ENCODE data around the gene CDPF1.
"Not testable (repeated sequence)": the region's sequence is repeated elsewhere in the genome, so short reads cannot be mapped to it uniquely, and the experiment has no call there.

The CDPF1 gene

DNA sequence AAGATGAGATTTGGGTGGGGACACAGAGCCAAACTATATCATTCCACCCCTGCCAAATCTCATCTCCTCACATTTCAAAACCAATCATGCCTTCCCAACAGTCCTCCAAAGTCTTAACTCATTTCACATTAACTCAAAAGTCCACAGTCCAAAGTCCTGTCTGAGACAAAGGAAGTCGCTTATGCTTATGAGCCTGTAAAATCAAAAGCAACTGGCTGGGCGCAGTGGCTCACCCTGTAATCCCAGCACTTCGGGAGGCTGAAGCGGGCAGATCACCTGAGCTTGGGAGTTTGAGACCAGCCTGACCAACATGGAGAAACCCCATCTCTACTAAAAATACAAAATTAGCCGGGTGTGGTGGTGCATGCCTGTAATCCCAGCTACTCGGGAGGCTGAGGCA, 14.4 kb upstream of the CDPF1 start:
- in situ Hi-C loops (cut with HindIII; ENCODE audit: low pct_ligation_motif_present, low pct_unique_long_range_greater_than_20kb, low sequenced_read_pairs); DNase-seq: not testable (repeated sequence)

GRCh38 chr22:46263216-46263590, 13.1 kb upstream of the CDPF1 start, which contains the start of gene PKDREJ:
PKDREJ (minus strand) TSS chr22:46263343; CDS start chr22:46263322, 21 bp downstream.
- DNase-seq, result no peak
- in situ Hi-C loops (cut with HindIII; ENCODE audit: low pct_ligation_motif_present, low pct_unique_long_range_greater_than_20kb, low sequenced_read_pairs), result no loop called here

DNA sequence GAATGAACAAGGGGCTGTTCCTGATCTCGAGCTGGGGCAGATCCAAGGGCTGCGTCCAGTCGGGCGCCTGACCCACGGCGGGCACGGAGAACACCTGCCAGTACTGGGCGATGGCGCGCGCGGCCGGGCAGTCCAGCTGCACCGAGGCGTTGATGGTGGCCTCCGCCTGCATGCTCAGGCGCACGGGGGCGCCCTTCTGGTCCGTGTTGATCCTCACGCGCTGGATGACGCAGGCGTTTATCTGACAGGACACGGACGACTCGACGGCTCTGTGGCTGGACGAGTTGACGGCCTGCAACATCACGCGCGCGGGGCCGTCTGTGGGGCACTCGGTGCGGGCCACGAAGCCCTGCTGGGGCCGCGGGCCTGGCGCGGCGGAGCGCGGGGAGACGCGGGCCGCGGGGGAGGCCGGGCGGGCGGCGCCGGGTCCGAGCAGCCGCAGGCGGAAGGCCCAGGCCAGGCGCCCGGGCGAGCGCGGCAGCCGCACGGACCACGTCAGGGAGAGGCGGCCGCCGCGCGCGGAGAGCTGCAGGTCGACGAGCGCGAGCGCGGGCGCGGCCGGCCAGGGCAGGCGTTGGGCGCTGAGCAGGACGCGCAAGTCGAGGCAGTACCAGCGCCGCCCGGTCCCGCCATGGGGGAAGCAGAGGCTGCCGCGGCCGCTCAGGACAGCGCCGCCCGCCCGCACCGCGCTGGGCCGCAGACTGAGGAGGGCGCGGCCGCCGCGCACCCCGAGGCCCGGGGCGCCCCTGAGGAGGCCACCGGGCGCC, 12.5 kb upstream of the CDPF1 start:
- in situ Hi-C loops (cut with HindIII; ENCODE audit: low pct_ligation_motif_present, low pct_unique_long_range_greater_than_20kb, low sequenced_read_pairs), result no loop called here
- DNase-seq, result no peak

DNA sequence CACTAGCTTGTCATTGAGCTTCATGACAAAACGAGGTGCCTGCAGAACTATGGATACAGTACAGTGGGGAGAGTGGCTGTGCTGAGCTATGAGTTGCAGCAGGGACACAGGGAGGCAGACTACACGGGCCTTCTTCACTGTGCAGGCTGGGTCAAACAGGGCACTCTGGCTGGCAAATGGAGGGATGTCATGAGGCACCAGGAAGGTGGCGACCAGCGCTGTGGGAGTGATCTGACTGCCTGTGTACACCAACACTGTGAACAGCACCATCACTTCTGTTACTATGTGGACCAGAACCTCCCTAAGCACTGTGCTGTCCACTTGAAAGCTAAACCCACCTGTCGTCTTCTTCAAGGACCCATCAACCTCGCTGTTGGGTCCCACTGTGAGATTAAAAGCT, 9.9 kb upstream of the CDPF1 start:
- in situ Hi-C loops (cut with HindIII; ENCODE audit: low pct_ligation_motif_present, low pct_unique_long_range_greater_than_20kb, low sequenced_read_pairs), result no loop called here
- no peak for DNase-seq

GRCh38 chr22:46259374-46259773, 9.3 kb upstream of the CDPF1 start:
- no peak for DNase-seq
- in situ Hi-C loops (cut with HindIII; ENCODE audit: low pct_ligation_motif_present, low pct_unique_long_range_greater_than_20kb, low sequenced_read_pairs), result no loop called here

DNA sequence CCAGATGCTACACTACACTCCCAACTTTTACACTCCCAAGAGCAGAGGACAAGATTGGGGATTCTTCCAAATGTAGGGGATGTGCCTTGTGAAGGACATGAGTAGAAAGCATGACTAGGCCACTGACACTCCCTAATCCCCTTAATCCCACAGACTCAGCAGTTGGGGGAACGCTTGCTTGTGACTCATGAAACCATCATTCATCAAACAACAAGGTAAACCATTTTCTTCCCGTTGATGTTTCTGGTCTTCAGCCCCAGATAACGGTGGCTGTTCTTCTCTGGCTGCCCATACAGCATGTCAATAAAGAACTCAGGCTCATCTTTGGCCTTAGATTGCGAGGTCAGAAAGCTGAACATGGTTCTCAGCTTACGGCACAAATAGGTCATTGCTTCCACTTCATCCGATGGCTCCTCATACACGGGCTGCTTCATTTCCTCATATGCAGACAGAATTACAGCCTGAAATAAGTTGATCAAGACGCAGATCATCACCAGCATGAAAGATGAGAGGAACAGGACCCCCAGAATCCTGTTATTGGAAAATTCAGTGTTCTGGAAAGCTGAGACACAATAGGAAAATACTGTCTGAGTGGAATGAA, 6.4 kb upstream of the CDPF1 start:
- in situ Hi-C loops (cut with HindIII; ENCODE audit: low pct_ligation_motif_present, low pct_unique_long_range_greater_than_20kb, low sequenced_read_pairs), result no loop called here

GRCh38 chr22:46251816-46252380, 1.8 kb upstream of the CDPF1 start:
- DNase-seq, result no peak
- in situ Hi-C loops (cut with HindIII; ENCODE audit: low pct_ligation_motif_present, low pct_unique_long_range_greater_than_20kb, low sequenced_read_pairs), result no loop called here

More for the DNA sequence above, 6.4 kb upstream of the CDPF1 start:
- no peak for DNase-seq

DNA sequence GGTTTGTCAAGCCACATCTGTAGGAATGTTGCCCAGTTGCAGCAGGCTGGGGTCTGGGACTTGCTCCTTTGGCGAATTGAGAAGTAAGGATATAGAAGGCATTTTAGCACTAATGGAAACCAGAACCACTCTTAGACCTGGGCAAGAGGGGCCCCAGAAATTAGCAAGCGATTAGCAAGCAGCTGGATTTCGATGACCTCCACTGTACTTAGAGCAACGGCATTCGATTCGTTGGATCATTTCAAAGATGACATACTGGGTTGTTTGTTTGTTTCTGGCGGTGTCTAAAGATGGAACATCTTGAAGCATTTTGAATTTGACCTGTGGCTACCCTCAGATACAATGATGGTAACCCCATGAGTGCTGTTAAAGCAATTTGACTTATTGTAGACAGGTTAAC, 1.2 kb upstream of the CDPF1 start:
- DNase-seq, result no peak
- in situ Hi-C loops (cut with HindIII; ENCODE audit: low pct_ligation_motif_present, low pct_unique_long_range_greater_than_20kb, low sequenced_read_pairs), result no loop called here

DNA sequence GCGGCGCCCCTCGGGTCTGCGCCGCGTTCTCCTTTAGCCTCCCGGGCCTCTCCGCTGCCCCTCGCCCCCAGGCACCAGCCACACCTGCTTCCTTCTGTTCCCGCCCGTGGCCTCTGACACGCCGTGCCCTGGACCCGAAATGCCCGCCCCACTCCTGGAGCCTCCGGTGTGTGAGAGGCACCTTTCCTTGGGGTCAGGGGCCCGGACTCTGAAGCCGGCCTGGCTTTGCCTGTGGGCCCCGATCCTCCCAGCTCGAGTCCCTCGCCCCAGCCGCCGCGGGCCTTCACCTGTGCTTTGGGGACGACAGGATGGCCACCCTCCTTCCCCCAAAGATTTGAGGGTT, 661 bp upstream of the CDPF1 start:
- in situ Hi-C loops (cut with HindIII; ENCODE audit: low pct_ligation_motif_present, low pct_unique_long_range_greater_than_20kb, low sequenced_read_pairs), result no loop called here
- DNase-seq, result no peak

GRCh38 chr22:46247443-46247975, 2.6 kb downstream of the CDPF1 start:
- in situ Hi-C loops (cut with HindIII; ENCODE audit: low pct_ligation_motif_present, low pct_unique_long_range_greater_than_20kb, low sequenced_read_pairs), result no loop called here
- no peak for DNase-seq

GRCh38 chr22:46246178-46246577, 3.9 kb downstream of the CDPF1 start:
- in situ Hi-C loops (cut with HindIII; ENCODE audit: low pct_ligation_motif_present, low pct_unique_long_range_greater_than_20kb, low sequenced_read_pairs), result no loop called here
- no peak for DNase-seq

- in situ Hi-C loops (cut with HindIII; ENCODE audit: low pct_ligation_motif_present, low pct_unique_long_range_greater_than_20kb, low sequenced_read_pairs), result no loop called here
- DNase-seq, result no peak
These were observed 4.6 kb downstream of the CDPF1 start for GRCh38 chr22:46245511-46245910.

DNA sequence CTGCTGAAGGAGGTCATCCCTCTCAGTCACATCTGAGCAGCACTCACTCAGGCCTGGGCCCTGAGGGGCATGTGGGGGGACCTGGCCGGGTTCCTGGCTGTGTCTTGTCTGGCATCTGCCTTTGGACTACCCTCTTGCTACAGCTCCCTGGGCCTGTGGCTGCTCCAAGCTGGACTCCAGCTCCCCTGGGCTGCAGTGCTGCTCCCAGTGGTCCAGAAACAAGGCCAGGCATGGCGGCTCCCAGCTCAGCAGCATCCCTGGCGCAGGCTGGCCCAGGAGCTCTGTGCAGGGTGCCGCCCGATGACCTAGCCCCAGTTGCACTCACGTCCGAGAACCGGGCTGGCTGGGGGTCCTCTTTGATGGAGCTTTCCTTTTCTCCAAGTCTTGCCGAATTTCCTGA, 5.3 kb downstream of the CDPF1 start:
- no peak for DNase-seq
- in situ Hi-C loops (cut with HindIII; ENCODE audit: low pct_ligation_motif_present, low pct_unique_long_range_greater_than_20kb, low sequenced_read_pairs), result no loop called here

- DNase-seq, result no peak
- in situ Hi-C loops (cut with HindIII; ENCODE audit: low pct_ligation_motif_present, low pct_unique_long_range_greater_than_20kb, low sequenced_read_pairs), result no loop called here
These were observed 8.0 kb downstream of the CDPF1 start for GRCh38 chr22:46242076-46242475.

GRCh38 chr22:46241396-46242007, 8.6 kb downstream of the CDPF1 start:
- no peak for DNase-seq
- in situ Hi-C loops (cut with HindIII; ENCODE audit: low pct_ligation_motif_present, low pct_unique_long_range_greater_than_20kb, low sequenced_read_pairs), result no loop called here

DNA sequence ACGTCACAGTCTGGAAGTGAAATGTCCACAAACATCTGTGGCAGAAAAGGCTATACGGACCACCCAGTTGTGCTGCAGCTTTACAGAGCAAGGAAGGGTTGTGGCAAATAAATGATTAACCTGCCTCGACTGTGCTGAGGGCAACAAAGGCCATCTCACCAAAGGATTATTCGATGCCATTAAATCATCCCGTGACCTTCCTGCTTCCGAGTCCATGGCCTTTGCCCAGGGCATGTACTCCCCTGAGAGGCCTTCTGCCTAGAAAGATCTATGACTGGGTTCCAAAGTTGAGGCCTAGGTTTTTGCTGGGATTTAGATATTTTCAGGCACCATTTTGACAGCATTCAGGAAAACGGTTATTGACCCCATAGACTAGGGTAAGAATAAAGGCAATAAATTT, 9.2 kb downstream of the CDPF1 start:
- DNase-seq, result no peak
- in situ Hi-C loops (cut with HindIII; ENCODE audit: low pct_ligation_motif_present, low pct_unique_long_range_greater_than_20kb, low sequenced_read_pairs), result no loop called here

DNA sequence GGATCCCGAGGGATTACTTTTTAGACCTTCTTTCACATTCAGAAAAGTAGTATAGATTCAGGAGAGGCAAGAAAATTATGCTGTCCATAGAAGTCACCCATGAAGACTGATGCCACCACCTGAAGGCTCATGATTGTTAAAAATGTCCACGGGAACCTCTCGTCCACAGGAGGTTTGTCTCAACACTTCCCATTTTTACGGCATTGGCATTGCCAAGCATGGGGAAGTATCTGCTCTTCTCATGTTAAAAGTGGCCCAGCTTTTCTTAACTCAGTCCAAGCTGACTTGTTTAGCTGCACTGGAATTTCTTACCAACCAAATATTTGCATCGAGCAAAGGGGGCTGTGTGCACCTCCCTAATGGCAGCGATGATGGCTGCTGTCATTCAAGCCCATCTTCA, 9.6 kb downstream of the CDPF1 start:
- in situ Hi-C loops (cut with HindIII; ENCODE audit: low pct_ligation_motif_present, low pct_unique_long_range_greater_than_20kb, low sequenced_read_pairs), result no loop called here
- no peak for DNase-seq

DNA sequence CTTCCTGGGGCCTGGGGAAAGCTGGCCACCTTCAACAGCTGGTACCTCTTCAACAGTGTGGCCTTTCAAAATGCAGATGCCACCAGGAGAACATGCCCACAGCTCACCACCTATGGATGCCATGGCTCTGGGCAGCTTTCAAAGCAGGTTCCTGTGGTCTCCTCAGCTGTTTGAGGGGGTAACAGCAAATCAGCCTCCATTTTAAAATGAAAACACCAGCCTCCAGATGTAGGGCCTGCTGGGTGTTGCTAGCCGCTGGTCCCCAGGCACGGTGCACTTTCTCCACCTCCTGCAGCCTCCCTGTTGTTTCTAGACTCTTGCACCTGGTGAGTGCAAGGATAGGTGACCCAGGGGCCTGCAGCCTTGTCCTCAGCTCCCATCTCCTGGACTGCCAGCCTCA, 10.0 kb downstream of the CDPF1 start:
- in situ Hi-C loops (cut with HindIII; ENCODE audit: low pct_ligation_motif_present, low pct_unique_long_range_greater_than_20kb, low sequenced_read_pairs), result no loop called here
- no peak for DNase-seq

- in situ Hi-C loops (cut with HindIII; ENCODE audit: low pct_ligation_motif_present, low pct_unique_long_range_greater_than_20kb, low sequenced_read_pairs), result no loop called here
- no peak for DNase-seq
These were observed 10.6 kb downstream of the CDPF1 start for GRCh38 chr22:46239261-46240048.

Data from ACHN (cell line).